OCI-LY1 (cell line): ENCODE results near the gene MAP3K8.

Experiments used
- CTCF ChIP-seq: fragments of 200-600 bp; sonication (generic), shearing (Covaris generic); IDR thresholded peaks from 2 replicates; pipeline ENCODE4 v1.5.1; 2017; ENCODE audit warnings: mild to moderate bottlenecking, antibody characterized with exemption, low read length, moderate library complexity, mixed read lengths
- EZH2 ChIP-seq: fragments of 200-600 bp; sonication (generic), shearing (Covaris generic); IDR thresholded peaks from 2 replicates; pipeline ENCODE4 v1.8.0; 2017; ENCODE audit warnings: borderline replicate concordance, mixed run types, mild to moderate bottlenecking, antibody characterized with exemption, low read length, moderate library complexity, mixed read lengths

- TF ChIP-seq CTCF (no peak), EZH2 (no peak)
These were observed 666 bp upstream of the MAP3K8 start for GRCh38 chr10:30433306-30433729.
